OCI-LY7 (cell line): Measurements from ENCODE around the gene SYNGAP1.

Experiments used
- CTCF ChIP-seq: fragments of 200-600 bp; sonication (generic); conservative IDR thresholded peaks from 2 replicates; pipeline ENCODE4 v1.5.1; 2014; ENCODE audit warnings: mild to moderate bottlenecking, antibody characterized with exemption, low read length, moderate library complexity, mixed read lengths
- EZH2phosphoT487 ChIP-seq: fragments of 200-600 bp; sonication (generic); IDR thresholded peaks from 2 replicates; pipeline ENCODE4 v1.6.1; 2018; ENCODE audit warnings: low read depth, borderline replicate concordance, mild to moderate bottlenecking, mixed run types, antibody characterized with exemption, low read length, moderate library complexity, mixed read lengths

GRCh38 chr6:33383427-33384185 is 36.3 kb upstream of the SYNGAP1 start:
- no peak for TF ChIP-seq CTCF
- TF ChIP-seq EZH2phosphoT487, result no peak
